ENCODE results near the gene ANKRD44.

Gene ANKRD44

GRCh38 chr2:197164141-197164754 lies 146.3 kb downstream of the ANKRD44 start:
- no peaks in the 10 kb centered on the region for H4K20me1 ChIP-seq (ENCODE audit: insufficient read depth, low read length, poor library complexity, severe bottlenecking)
- H3K36me3 ChIP-seq (ENCODE audit: insufficient read depth, low read length): peaks cover 5% of the 10 kb centered on the region; the same call in 1 of the 2 replicates
- H3K9ac ChIP-seq (ENCODE audit: low read depth, low read length, poor library complexity, severe bottlenecking): no peak overlapping the region
- H3K9me2 ChIP-seq (replicated peaks; ENCODE audit: low read depth, low read length): no peaks in the 10 kb centered on the region
- no peaks in the 10 kb centered on the region for H3F3A ChIP-seq (ENCODE audit: low read depth)
- H3K79me2 ChIP-seq (ENCODE audit: insufficient read depth, low read length): peaks cover 14% of the 10 kb centered on the region
- no peak for TF ChIP-seq EZH2phosphoT487 (IDR thresholded peaks at IDR 0.05; ENCODE audit: borderline replicate concordance)
- TF ChIP-seq CTCF (conservative IDR thresholded peaks at IDR 0.05; ENCODE audit: low read length): no peak
- H3K4me1 ChIP-seq (ENCODE audit: insufficient read depth, low read length, poor library complexity, severe bottlenecking): peaks cover 6% of the 10 kb centered on the region
- no peaks in the 10 kb centered on the region for H3K27me3 ChIP-seq (ENCODE audit: insufficient read depth, low read length, poor library complexity, severe bottlenecking)
- H2AFZ ChIP-seq (ENCODE audit: low read length): no peak overlapping the region
- H3K9me3 ChIP-seq (ENCODE audit: insufficient read depth, low read depth, low read length): no peaks in the 10 kb centered on the region
- no peak overlapping the region for H3K4me2 ChIP-seq (ENCODE audit: low read depth, low read length, poor library complexity, severe bottlenecking)
- H3K4me3 ChIP-seq (ENCODE audit: low read length, poor library complexity, severe bottlenecking): no peak overlapping the region

GRCh38 chr2:197163712-197164140 lies 146.9 kb downstream of the ANKRD44 start:
- Histone ChIP-seq H3K9me2 (replicated peaks; ENCODE audit: low read depth, low read length) (no peaks in the 10 kb centered on the region), H3K4me2 (ENCODE audit: low read depth, low read length, poor library complexity, severe bottlenecking) (no peak overlapping the region), H3K4me3 (ENCODE audit: low read length, poor library complexity, severe bottlenecking) (no peak overlapping the region), H3K9me3 (ENCODE audit: insufficient read depth, low read depth, low read length) (no peaks in the 10 kb centered on the region), H3F3A (ENCODE audit: low read depth) (no peaks in the 10 kb centered on the region), H3K4me1 (ENCODE audit: insufficient read depth, low read length, poor library complexity, severe bottlenecking) (peaks cover 6% of the 10 kb centered on the region), H3K36me3 (ENCODE audit: insufficient read depth, low read length) (peaks cover 5% of the 10 kb centered on the region; the same call in 1 of the 2 replicates), H4K20me1 (ENCODE audit: insufficient read depth, low read length, poor library complexity, severe bottlenecking) (no peaks in the 10 kb centered on the region), H3K79me2 (ENCODE audit: insufficient read depth, low read length) (peaks cover 14% of the 10 kb centered on the region), H3K27me3 (ENCODE audit: insufficient read depth, low read length, poor library complexity, severe bottlenecking) (no peaks in the 10 kb centered on the region), H3K9ac (ENCODE audit: low read depth, low read length, poor library complexity, severe bottlenecking) (no peak overlapping the region), H2AFZ (ENCODE audit: low read length) (no peak overlapping the region)
- TF ChIP-seq CTCF (conservative IDR thresholded peaks at IDR 0.05; ENCODE audit: low read length): no peak
- no peak for TF ChIP-seq EZH2phosphoT487 (IDR thresholded peaks at IDR 0.05; ENCODE audit: borderline replicate concordance)

GRCh38 chr2:197161774-197162173 lies 148.8 kb downstream of the ANKRD44 start:
- no peak overlapping the region for H3K4me2 ChIP-seq (ENCODE audit: low read depth, low read length, poor library complexity, severe bottlenecking)
- no peak overlapping the region for H3K9ac ChIP-seq (ENCODE audit: low read depth, low read length, poor library complexity, severe bottlenecking)
- peaks cover 6% of the 10 kb centered on the region; the same call in 1 of the 2 replicates for H3K36me3 ChIP-seq (ENCODE audit: insufficient read depth, low read length)
- no peak overlapping the region for H3K4me3 ChIP-seq (ENCODE audit: low read length, poor library complexity, severe bottlenecking)
- no peaks in the 10 kb centered on the region for H3K9me2 ChIP-seq (replicated peaks; ENCODE audit: low read depth, low read length)
- H2AFZ ChIP-seq (ENCODE audit: low read length): no peak overlapping the region
- no peaks in the 10 kb centered on the region for H4K20me1 ChIP-seq (ENCODE audit: insufficient read depth, low read length, poor library complexity, severe bottlenecking)
- H3K79me2 ChIP-seq (ENCODE audit: insufficient read depth, low read length): peaks cover 24% of the 10 kb centered on the region
- H3K4me1 ChIP-seq (ENCODE audit: insufficient read depth, low read length, poor library complexity, severe bottlenecking): peaks cover 6% of the 10 kb centered on the region
- H3K9me3 ChIP-seq (ENCODE audit: insufficient read depth, low read depth, low read length): no peaks in the 10 kb centered on the region
- TF ChIP-seq EZH2phosphoT487 (IDR thresholded peaks at IDR 0.05; ENCODE audit: borderline replicate concordance) (no peak), CTCF (conservative IDR thresholded peaks at IDR 0.05; ENCODE audit: low read length) (no peak)
- no peaks in the 10 kb centered on the region for H3K27me3 ChIP-seq (ENCODE audit: insufficient read depth, low read length, poor library complexity, severe bottlenecking)
- no peaks in the 10 kb centered on the region for H3F3A ChIP-seq (ENCODE audit: low read depth)
